ENCODE results near the gene RBM5.

GRCh38 chr3:50125541-50126286, 37.0 kb downstream of the RBM5 start:
- TF ChIP-seq CTCF (IDR thresholded peaks at IDR 0.05; ENCODE audit: low read length) (no peak), EZH2phosphoT487 (IDR thresholded peaks at IDR 0.05; ENCODE audit: low read length) (no peak), EZH2 (optimal IDR thresholded peaks at IDR 0.05; ENCODE audit: low read depth, low read length) (no peak)
